ENCODE measurements around the gene TTLL4.

The TTLL4 gene

GRCh38 chr2:218786133-218786532 is 75.5 kb downstream of the TTLL4 start:
- no peak for DNase-seq

- no peak for DNase-seq
Measured at GRCh38 chr2:218788529-218789255, 78.1 kb downstream of the TTLL4 start.

- DNase-seq, result no peak
Measured at GRCh38 chr2:218792433-218792832, 81.8 kb downstream of the TTLL4 start.

- DNase-seq, result no peak
Measured at GRCh38 chr2:218796691-218797090, 86.1 kb downstream of the TTLL4 start.

GRCh38 chr2:218798767-218799504 is 88.3 kb downstream of the TTLL4 start:
- DNase-seq, result no peak

- no peak for DNase-seq
Measured at GRCh38 chr2:218799990-218800389, 89.4 kb downstream of the TTLL4 start.

GRCh38 chr2:218802386-218802994 is 91.9 kb downstream of the TTLL4 start:
- no peak for DNase-seq

- DNase-seq, result no peak
Measured at GRCh38 chr2:218804817-218805216, 94.2 kb downstream of the TTLL4 start.
